HG02870 (cell line): Measurements from ENCODE around the gene CYS1.
"Not testable (repeated sequence)": the region's sequence is repeated elsewhere in the genome, so short reads cannot be mapped to it uniquely, and the experiment has no call there.

Experiments used
- ATAC-seq: cut with Tn5 transposase; IDR thresholded peaks from one replicate; pipeline ENCODE4 v1.9.1; 2021; ENCODE audit warnings: mild to moderate bottlenecking, moderate library complexity; ENCODE audit not compliant: unreplicated experiment

CYS1 gene

GRCh38 chr2:10014418-10015190 is 65.6 kb downstream of the CYS1 start:
- no peak for ATAC-seq

DNA sequence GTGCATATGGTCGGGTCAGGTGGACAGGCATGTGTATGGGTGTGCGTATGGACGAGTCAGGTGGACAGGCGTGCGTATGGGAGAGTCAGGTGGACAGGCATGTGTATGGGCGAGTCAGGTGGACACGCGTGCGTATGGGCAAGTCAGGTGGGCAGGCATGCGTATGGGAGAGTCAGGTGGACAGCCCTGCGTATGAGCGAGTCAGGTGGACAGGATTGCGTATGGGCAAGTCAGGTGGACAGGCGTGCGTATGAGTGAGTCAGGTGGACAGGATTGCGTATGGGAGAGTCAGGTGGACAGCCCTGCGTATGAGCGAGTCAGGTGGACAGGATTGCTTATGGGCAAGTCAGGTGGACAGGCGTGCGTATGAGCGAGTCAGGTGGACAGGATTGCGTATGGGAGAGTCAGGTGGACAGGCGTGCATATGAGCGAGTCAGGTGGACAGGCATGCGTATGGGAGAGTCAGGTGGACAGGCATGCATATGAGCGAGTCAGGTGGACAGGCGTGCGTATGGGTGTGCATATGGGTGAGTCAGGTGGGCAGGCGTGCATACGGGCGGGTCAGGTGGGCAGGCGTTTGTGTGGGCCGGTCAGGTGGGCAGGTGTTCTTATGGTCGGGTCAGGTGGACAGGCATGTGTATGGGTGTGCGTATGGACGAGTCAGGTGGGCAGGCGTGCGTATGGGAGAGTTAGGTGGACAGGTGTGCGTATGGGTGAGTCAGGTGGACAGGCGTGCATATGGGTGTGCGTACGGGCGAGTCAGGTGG is 66.4 kb downstream of the CYS1 start:
- not testable (repeated sequence) for ATAC-seq

DNA sequence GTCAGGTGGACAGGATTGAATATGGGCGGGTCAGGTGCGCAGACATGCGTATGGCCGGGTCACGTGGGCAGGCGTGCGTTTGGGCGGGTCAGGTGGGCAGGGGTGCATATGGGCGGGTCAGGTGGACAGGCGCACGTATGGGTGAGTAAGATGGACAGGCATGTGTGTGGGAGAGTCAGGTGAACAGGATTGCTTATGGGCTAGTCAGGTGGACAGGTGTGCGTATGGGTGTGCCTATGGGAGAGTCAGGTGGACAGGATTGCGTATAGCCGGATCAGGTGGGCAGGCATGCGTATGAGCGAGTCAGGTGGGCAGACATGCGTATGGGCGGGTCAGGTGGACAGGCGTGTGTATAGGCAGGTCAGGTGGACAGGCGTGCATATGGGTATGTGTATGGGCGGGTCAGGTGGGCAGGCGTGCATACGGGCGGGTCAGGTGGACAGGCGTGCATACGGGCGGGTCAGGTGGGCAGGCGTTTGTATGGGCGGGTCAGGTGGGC is 67.2 kb downstream of the CYS1 start:
- no peak for ATAC-seq

- not testable (repeated sequence) for ATAC-seq
Measured at GRCh38 chr2:10012366-10012962, 67.7 kb downstream of the CYS1 start.

DNA sequence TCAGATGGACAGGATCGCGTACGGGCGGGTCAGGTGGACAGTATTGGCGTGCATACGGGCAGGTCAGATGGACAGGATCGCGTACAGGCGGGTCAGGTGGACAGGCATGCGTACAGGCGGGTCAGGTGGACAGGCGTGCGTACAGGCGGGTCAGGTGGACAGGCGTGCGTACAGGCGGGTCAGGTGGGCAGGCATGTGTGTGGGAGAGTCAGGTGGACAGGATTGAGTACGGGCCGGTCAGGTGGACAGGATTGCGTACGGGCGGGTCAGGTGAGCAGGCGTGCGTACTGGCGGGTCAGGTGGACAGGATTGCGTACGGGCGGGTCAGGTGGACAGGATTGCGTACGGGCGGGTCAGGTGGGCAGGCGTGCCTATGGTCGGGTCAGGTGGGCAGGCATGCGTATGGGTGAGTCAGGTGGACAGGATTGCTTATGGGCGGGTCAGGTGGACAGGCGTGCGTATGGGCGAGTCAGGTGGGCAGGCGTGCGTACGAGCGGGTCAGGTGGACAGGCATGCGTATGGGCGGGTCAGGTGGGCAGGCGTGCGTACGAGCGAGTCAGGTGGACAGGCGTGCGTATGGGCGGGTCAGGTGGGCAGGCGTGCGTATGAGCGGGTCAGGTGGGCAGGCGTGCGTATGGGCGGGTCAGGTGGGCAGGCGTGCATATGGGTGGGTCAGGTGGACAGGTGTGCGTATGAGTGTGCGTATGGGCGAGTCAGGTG is 68.4 kb downstream of the CYS1 start:
- ATAC-seq: not testable (repeated sequence)

GRCh38 chr2:10010861-10011605 is 69.2 kb downstream of the CYS1 start:
- not testable (repeated sequence) for ATAC-seq

GRCh38 chr2:10009811-10010781 is 70.1 kb downstream of the CYS1 start:
- no peak for ATAC-seq

- no peak for ATAC-seq
Measured at GRCh38 chr2:10009271-10009810, 70.9 kb downstream of the CYS1 start.

DNA sequence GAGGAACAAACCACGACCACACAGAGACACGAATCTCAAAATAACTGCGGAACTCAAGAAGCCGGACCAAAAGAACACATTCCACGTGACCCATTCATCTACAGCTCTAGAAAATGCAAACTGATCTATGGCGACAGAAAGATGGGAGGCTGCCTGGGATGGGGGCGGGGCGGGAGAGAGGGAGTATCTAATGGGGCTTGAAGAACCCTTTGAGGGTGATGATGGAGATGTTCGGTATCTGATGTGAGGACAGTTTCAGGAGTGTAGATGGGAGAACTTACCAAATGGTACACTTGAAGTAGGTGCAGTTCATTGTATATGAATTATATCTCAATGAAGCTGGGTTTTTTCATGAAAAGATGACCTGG is 71.4 kb downstream of the CYS1 start:
- no peak for ATAC-seq

DNA sequence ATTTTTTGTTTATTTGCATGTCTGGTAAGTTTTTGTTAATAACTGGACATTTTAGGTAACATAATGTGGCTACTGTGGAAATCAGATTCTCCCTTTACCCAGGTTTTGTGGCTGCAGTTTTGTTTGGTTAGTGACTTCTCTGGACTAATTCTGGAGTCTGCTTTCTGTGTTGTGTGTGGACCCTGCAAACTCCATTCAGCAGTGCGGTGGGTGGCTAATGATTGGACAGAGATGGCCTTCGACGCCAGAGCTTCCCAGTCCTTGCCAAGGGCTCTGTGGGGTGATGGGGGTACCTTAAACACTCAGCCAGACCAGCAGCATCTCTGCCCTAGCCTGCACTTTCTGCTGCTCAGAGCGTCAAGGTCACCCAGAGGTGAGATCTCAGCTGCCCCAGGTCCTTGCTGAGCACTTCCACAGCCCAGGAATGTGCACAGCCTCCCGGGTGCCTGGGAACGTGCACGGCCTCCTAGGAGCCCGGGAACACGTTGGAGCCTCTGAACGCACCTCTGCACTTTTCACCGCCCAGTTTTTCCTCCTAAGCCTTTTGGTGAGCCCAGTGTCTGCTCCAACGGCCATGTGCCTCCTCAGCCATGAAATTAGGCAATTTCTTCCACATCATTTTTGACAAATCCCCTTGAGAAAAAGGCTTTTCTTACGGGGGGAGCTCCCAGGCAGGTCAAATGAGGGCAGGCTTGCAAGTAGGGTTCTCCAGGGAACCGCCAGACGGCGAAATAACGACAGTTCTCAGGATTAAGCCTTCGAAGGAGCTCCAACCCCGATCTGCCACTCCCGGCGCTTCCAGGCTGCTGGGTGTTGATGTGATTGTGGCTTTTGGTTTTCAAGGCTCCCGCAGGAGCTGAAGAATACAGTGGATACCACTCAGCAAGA is 72.0 kb downstream of the CYS1 start:
- no peak for ATAC-seq

- ATAC-seq: no peak
Measured at GRCh38 chr2:10007435-10007834, 72.8 kb downstream of the CYS1 start.
